Fibroblast of the aortic adventitia (primary cell): Measurements from ENCODE around the gene EDNRB. TPM values are rescaled to one million over a fixed set of nuclear protein-coding genes. Genes with fewer than 3 reads are reported as not detected.

ENCODE experiments used
- DNase-seq: peaks from one replicate; pipeline ENCODE4 v3.0.0-alpha.2; 2010; ENCODE audit warnings: low read depth
- H3K4me3 ChIP-seq: 2 replicates; pipeline ENCODE4 v1.5.1; 2011; ENCODE audit warnings: low read depth, mild to moderate bottlenecking, control low read depth, low read length, moderate library complexity
- CTCF ChIP-seq: IDR thresholded peaks from 2 replicates; pipeline ENCODE4 v1.5.1; 2011; ENCODE audit warnings: mild to moderate bottlenecking, low read length, control low read depth, inconsistent platforms; ENCODE audit not compliant: insufficient read depth
- total RNA-seq: library from RNA; depleted of rRNA; stranded (reverse); fragments of >200 nt; gene quantifications from 2 replicates; pipeline ENCODE4 v1.2.3, GENCODE V29; 2012; ENCODE audit warnings: low replicate concordance

Gene EDNRB
- total RNA-seq, 1 donor, result 23.3 TPM

GRCh38 chr13:77871596-77871995, 47.0 kb downstream of the EDNRB start:
- DNase-seq, result no peak
- TF ChIP-seq CTCF, result no peak
- H3K4me3 ChIP-seq, result no peak overlapping the region

DNA sequence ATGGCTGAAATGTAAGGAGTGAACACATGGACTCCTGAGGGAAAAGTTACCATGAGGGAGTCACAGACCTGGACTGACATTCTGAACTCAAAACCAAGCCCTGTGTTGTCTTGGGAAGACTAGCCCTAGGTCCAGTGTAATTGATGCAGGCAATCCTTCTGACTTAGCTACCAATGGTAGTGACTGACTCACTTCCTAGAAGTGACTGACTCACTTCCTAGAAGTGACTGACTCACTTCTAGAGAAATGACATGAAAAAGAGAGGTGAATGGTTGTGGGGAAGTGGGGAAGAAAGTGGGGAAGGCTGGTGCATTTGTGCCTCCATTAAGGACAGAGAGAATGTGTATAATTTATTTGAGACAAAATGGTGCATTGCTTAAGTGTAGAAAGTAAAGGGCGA, 49.9 kb downstream of the EDNRB start:
- no peak overlapping the region for H3K4me3 ChIP-seq
- TF ChIP-seq CTCF, result no peak
- no peak for DNase-seq

DNA sequence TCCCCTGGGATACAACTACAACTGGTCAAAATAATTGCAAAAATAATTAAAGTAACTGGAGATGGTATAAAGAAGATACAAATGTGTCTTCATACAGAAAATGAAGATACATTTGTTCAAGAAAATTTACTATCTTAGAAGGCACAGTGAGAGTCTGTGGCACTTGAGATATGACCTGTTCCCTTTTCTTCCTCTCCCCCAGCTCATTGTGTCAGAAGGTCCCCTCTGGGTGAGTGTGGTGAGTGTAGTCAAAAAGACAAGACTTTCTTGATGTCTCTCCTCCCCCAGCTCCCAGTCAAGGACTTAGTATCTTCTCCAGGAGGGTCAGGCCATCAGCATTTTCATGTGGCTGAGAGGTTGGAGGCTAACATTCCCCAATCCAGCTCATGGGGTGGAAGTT, 51.7 kb downstream of the EDNRB start:
- no peak for TF ChIP-seq CTCF
- H3K4me3 ChIP-seq, result no peak overlapping the region
- no peak for DNase-seq

GRCh38 chr13:77865622-77866021, 53.0 kb downstream of the EDNRB start:
- no peak for TF ChIP-seq CTCF
- no peak overlapping the region for H3K4me3 ChIP-seq
- DNase-seq, result no peak

DNA sequence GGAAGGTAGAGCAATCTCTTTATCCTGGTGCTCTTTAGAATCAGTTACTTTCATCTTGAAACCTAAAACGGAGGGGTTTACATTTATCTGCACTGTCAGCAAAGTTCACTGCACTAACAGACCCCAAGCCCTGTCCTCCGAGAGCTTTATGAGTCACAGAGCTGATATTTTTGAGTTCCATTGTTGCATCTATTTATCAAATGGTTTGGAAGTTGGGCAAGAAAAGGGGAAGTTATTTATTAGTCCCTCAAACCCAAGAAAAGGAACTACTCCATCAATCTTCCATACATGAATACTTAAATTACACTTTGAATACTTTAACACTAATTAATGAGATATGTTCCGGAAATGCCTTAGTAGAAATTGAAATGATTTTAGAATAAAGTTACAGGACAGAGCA, 55.5 kb downstream of the EDNRB start:
- H3K4me3 ChIP-seq, result no peak overlapping the region
- no peak for TF ChIP-seq CTCF
- no peak for DNase-seq

DNA sequence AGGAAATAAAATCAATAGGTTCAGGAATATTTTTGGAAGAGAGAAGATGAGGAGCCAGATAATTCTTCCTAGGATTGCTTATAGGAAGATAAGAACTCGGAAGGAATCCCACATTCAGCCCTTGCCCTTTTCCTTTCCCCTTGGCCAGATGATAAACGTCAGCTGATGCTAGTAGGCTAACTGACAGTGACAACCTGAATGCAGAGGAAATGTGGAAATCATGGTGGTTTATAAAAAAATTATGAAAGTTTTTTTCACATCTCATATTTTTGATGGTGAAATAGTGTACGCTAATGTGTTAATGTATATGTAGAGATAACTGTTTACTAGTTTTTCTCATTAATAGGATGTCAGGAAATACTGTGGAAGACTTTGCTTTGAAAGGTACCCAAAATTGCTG, 56.9 kb downstream of the EDNRB start:
- no peak for DNase-seq
- H3K4me3 ChIP-seq, result no peak overlapping the region
- no peak for TF ChIP-seq CTCF

DNA sequence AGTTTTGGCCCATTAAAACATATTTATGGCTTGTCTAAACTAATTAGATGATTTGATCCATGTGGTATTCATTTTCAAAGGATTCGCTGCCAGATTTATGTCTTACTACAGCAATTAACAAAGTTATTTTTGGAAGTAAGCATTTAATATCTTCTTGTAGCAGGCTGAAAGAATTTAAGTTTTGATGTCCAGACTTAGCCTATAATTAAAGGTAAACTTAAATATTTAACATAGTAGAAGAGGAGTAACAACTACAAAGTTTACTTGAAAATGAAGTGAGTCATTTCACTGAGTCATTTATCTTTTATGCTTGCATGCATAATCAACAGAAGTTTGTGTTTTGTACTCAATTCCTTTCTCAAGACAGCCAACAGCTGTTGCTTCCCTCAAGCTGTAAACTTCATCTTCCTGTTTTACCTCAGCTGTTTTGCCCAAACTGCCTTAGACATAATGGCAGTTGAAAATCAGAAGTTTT, 58.1 kb downstream of the EDNRB start:
- TF ChIP-seq CTCF, result no peak
- DNase-seq, result peak; percentile 71
- H3K4me3 ChIP-seq, result no peak overlapping the region
